Epidermal melanocyte (primary cell): ENCODE measurements around the gene IRF5.

Source experiments
- DNase-seq: peaks from one replicate; pipeline ENCODE4 v3.0.0; 2011; ENCODE audit warnings: low spot score; ENCODE audit not compliant: insufficient read length

The IRF5 gene, protein sequence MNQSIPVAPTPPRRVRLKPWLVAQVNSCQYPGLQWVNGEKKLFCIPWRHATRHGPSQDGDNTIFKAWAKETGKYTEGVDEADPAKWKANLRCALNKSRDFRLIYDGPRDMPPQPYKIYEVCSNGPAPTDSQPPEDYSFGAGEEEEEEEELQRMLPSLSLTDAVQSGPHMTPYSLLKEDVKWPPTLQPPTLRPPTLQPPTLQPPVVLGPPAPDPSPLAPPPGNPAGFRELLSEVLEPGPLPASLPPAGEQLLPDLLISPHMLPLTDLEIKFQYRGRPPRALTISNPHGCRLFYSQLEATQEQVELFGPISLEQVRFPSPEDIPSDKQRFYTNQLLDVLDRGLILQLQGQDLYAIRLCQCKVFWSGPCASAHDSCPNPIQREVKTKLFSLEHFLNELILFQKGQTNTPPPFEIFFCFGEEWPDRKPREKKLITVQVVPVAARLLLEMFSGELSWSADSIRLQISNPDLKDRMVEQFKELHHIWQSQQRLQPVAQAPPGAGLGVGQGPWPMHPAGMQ

DNA sequence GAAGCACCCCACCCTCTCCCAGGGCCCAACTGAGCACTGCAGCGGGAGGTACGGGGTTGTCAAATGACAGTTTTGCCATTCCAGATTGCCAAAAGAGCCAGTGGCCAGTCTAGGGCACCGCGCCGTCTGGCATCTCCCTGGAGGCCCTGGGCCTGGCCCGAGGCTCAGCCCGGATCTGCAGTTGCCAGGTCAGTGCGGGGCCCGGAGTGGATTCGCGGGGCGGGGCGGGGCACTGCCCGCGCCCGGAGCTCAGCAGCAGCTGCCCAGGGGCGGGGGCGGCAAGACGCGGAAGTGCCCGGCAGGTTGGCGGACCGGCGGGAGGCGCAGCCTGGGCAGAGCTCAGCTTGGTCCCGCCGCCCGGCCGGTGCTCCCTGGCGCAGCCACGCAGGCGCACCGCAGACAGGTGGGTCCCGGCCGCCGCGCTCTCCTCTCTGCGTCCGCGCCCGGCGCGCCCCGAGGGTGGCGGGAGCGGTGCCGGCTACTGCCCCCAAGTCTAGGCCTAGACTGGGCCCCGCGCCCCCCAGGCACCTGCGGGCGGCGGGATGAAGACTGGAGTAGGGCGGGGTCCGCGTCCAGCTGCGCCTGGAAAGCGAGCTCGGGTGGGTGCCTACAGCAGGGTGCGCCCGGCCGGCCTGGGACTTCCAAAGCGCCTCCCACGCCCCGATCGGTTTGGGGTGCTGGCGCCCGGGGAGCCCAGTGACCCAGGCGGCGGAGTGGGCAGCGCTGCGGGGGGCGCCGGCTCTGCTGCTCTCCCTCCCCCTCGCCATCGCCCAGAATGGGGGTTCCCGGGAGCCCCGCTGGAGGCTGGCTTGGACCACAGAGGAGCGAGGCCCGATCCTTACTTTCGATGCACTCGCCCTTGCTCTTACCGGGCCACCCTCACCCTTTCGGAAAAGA is at the start of gene IRF5:
Gene IRF5, plus strand, starts transcription at position 281 of the 897 bp plus-strand sequence. CDS start 4,155 bp downstream, outside the sequence.
- DNase-seq: no peak

DNA sequence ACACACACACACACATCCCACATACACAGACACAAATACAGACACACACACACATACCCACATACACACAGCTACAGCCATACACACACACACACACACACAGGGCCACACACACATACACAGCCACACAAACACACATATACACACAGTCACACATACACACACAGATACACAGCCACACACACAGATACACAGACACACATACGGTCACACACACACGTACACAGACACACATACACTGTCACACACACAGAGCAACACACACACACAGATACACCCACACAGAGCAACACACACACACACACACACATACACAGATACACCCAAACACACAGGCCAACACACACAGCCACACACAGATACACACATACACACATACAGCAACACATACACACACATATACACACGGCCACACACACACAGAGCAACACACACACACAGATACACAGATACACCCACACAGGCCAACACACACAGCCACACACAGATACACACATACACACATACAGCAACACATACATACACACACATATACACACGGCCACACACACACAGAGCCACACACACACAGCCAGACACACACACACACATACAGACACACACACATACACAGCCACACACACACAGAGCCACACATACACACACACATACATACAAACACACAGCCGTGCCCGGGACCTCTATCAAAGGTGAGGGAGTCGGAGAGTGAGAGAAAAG is 49.5 kb upstream of the IRF5 start:
- no peak for DNase-seq

DNA sequence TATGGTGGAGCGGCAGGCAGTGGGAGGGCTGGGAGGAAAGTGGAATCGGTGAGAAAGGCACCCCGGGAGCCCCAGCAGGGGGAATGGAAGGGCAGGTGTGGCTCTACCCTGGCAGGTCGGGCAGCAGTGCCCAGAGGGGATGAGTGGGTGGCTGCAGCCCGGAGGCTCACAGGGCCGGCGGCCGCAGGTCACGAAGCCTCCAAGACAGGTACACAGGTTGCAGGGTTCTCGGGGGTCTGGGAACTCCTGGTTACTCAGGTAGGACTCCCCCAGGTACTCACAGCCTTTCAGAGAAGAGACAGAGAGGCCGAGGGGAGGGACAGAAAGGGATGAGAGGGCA is 49.0 kb upstream of the IRF5 start:
- peak; percentile 4 for DNase-seq

DNA sequence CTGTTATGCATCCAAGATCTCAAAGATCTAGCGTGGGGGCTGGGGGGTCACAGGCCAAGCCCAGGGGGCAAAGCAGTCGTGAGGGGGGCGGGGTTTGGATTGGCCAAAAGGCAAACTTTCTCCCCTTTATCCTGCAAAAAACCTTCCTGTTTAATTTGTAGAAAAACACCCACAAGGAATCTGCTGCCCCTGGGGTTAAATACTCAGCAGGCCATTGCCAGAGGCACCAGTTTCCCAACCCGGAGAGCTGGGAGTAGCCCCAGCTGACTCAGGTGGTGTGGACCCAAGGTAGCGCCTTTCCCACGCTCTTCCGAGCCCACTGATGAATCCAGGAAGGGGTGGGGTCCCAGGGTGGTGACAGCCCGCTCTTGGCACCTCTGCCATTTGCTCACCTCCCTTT is 48.6 kb upstream of the IRF5 start:
- DNase-seq: no peak

DNA sequence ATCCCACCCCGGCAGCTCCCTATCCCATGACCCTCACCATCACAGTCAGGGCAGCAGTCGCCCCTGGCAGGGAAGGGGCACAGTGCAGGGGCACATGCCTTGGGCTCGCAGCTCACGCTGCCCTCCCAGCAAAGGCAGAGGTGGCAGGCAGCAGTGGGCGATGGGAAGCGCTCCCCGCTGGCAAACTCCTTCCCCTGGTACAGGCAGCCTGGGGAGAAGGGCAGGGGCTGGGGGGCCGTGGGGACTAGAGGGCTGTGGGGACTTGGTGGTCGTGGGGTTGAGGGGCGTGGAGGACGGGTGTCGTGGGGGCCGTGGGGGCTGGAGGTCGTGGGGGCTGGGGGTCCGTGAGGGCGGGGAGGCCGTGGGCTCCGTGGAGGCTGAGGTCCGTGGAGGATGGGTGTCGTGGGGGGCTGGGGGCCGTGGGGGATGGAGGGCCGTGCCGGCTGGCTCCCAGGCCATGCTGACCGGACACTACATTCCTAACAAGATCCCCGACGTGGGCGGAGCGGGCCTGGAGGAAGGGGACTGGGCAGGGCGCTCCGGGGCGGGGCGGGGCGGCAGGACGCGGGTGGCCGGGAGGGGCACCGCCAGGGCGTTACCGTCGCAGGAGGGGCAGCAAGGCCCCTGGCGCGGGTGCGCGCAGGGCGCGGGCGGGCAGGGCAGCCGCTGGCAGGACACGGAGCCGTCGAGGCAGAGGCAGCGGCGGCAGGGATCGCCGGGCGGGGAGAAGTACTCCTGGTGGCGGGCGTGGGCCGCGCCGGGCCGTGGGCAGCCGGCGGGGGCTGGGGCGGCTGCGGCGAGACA is 47.2 kb upstream of the IRF5 start:
- DNase-seq: peak; percentile 13

DNA sequence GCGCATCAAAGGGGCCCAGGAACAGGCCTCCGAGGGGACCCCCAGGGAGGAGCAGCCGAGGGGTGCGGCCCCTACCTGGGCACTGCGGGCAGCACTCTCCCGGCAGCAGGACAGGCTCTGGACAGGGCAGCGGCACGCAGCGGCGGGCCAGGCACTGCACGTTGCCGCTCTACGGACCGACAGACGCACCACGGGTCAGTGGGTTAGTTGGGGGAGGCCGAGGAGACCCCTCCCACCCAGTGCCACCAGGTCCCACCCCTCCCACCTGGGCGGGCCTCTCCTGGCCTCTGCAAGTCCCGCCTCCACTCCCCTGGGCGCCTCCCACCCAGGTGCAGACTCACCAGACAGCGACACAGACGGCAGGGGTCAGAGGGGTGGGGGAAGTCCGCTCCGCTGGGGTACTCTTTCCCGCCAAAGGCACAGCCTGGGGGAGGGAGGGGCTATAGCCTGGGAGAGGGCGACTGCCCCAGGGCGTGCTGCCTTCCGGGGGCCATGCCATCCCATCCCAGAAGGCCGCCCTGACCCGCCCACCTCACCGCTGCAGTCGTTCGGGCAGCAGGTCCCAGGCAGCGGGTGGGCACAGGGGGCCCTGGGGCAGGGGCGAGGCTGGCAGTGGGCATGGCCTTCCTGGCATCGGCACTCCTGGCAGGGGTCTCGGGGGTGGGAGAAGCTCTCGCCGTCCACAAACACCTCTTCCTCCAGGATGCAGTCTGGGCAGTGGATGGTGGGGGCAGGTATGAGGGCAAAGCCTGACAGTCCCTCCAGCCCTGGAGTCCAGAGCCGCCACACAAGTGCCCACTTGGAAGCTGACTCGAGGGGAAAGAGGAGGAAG is 46.4 kb upstream of the IRF5 start:
- DNase-seq: peak; percentile 12

DNA sequence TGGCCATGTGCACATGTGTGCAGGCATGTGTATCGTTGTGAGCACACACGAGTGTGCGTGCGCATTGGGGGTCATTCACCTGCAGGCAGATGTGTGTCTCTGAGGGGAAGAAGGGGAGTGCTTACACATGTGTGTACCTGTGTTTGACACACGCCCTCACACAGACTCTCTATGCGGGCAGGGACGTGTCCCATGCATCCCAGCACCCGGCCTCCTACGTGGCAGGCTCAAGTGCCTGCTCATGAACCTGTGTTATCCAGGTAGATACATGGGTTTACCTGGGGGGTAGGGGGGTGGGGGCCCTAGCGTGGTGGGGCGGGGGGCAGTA is 45.8 kb upstream of the IRF5 start:
- DNase-seq: no peak

DNA sequence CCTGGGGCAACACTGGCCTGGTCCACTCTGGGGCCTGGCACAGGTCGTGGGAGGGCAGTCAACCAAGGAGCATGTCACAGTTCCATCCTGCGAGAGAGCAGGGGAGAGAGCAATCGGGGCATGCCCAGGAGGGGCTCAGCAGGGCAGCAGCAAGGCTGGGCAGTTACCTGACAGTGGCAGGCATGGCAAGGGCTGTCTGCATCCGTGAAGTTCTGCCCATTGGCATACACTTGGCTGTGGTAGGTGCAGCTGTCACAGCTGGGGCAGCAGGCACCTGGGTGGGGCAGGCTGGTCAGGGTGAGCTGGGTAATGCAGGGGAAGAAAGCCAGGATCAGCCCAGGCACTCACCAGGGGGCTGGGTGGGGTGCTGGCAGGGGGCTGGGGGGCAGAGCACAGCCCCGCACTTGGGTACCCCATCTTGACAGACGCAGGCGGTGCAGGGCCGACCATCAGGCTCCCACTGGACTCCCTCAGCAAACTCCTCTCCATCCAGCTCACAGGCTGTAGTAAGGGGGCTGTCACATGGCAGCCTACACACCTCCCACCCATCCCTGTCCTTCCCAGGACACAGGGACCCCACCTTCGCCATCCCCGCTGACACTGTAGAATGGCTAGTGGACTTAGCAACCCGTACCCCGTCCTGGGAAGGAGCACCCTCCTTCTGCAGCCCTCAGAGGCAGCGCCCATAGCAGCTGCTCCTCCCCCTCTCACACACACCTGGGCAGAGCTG is 45.0 kb upstream of the IRF5 start:
- DNase-seq: peak; percentile 3

DNA sequence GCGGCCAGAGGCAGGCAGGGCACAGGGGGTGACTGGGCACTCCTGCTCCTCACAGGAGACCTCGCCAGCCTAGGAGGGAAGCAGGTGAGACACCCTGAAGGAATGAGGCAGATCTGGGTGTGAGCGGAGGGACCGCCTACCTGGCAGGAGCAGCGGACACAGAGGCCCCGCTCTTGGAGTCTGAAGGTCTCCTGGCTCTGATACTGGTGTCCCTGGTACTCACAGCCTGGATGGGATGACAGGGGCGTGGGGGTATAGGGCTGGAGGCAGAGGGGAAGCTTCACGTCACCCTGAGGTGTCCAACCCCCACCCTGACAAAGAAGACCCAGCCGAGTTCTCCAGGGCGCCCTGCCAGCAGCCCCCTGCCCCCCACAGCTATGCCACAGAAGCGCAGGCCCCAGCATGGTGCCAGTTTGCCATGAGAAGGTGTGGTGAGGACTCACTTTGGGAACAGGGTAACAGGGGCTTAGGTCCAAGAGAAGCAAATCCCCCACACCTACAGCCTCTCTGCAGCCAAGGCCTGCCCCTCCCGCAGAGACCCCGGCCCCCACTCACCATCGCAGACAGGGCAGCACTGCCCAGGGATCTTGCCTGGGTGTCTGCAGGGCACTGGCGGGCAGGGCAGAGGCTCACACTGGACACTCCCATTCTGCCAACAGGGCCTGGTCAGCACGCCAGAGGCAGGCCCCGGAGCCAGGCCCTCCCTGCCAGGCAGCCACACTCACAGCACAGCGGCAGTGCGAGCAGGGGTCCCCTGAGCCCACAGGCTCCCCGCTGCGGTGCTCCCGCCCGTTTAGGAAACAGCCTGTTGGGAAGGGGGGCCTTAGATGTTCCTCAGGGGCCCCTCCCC is 44.3 kb upstream of the IRF5 start:
- peak; percentile 4 for DNase-seq

DNA sequence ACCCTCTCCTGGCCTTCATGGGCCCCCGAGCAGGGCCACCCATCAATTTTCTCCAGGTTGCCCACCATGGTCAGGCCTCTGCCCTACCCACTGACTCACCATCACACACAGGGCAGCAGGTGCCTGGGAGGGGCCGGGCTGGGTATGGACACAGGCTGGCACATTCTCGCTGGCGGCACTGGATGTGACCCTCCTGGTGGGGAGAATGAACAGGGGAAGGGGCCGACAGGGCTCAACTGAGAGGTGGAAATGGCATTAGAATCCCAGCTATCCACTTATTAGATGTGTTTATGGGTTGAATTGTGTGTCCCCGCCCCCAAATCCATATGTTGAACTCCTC is 43.7 kb upstream of the IRF5 start:
- DNase-seq: peak; percentile 13

DNA sequence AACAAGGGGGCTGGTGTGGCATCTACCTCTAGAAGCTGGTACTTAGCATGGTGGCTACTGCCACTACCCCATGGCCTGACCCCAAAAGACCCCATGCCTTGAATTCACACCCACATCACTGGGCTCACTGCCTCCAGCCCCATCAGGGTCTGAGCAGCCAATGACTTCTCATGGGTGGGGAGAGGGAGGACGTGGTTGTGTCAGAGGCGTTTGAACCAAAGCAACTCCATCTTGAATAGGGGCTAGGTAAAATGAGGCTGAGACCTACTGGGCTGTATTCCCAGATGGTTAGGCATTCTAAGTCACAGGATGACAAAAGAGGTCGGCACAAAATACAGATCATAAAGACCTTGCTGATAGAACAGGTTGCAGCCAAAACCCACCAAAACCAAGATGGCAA is 42.4 kb upstream of the IRF5 start:
- DNase-seq: no peak

DNA sequence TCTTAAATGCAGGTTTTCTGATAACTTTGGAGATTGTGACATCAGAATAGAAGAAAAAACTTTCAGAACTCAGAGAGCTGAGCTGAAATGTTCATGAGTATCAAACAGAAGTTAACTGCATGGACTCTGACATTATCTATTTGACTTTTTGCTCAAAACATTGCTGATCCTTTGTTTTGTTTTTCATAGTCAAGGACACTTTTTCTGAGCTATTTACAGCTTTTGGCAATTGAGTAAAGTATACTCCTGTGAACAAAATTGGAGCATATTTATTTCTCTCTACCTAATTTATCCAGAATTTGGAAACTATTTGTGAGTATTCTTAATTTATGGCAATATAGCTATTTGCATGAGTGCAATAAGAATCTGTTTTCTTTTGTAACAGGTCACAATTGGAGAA is 38.3 kb upstream of the IRF5 start:
- DNase-seq: no peak

DNA sequence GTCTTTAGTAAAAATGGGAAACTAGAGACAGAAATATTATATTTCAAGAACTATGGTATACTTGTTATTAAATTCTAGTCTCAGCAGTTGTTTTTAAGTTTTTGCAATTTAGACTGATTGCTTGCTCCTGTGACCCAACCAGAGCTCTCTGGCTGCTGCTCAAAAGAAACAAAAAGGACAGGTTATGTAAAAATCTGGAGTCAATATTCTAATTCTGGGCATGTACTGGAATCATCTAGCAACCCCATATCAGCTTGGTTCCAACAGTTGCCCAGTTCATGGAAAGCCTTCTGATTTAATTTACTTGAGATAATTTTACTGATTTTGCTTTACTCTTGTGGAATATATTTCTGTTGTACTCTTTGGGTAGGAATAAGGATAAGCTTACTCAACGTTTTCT is 37.5 kb upstream of the IRF5 start:
- peak; percentile 0 for DNase-seq

DNA sequence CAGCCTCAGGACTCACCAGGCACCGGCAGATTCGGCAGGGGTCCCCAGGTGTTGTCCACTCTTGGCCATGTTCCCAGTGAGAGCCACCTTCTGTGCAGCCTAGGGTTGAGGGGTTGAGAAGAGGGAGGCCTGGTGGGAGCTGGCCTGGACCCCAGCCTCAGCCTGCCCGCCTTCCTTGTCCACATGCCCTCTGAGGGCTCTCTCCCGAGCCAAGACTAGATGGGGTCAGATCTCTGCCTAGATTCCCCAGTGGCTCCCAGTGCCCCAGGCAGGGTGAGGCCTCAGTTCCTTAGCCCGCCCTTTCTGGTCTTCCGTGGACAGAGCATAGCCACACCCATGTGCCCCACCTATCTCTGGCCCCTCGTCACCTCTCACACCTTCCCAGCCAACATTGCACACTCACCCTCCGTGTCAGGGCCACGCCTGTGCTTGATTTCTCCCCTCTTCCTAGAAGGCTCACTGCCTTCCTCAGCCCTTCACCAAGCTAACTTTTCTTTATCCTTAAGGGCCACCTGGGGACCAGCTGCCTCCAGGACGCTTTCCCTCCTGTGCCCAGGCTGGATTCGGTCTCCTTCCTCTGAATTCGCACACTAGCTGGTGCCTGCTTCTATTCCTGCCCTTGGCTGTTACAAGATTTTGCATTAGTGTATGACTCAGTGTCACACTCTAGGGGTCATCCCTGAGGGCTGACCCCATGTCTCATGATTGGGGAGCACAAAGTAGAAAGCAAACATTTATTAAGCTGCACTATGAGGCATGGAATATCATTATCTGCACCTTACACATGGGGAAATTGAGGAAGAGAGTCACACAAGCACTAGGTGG is 34.8 kb upstream of the IRF5 start:
- DNase-seq: peak; percentile 8

DNA sequence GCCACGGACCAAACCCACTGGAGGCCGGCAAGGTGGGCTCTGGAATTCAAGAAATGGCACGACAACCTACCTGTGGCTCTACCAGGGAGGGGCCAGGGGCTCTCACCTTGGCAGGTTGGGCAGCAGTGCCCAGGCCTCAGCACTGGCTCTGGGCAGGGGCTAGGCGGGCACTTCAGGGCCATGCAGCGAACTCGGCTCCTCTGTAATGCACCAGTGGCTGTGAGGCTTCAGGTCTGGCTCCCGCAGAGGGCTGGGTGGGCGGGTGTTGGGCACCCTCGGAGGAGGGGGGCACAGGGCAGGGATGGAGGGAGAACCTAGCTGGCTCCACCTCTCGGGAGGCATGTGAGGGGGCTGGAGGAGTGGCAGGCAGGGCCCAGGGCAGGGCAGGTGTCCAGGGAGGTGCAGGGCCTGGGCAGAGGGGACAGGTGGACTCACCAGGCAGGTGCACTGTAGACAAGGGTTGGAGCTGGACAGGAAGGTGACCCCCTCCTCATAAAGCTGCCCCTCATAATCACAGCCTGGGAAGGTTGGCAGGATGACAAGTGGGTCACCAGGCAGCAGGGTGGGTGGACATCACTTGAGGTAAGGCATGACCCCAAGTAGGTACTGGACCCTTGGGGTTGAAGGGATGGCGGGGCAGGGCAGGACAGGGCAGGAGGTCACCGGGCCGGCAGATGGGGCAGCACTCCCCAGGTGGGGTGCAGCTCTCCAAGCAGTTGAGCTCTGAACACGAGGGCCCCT is 33.9 kb upstream of the IRF5 start:
- peak; percentile 1 for DNase-seq

DNA sequence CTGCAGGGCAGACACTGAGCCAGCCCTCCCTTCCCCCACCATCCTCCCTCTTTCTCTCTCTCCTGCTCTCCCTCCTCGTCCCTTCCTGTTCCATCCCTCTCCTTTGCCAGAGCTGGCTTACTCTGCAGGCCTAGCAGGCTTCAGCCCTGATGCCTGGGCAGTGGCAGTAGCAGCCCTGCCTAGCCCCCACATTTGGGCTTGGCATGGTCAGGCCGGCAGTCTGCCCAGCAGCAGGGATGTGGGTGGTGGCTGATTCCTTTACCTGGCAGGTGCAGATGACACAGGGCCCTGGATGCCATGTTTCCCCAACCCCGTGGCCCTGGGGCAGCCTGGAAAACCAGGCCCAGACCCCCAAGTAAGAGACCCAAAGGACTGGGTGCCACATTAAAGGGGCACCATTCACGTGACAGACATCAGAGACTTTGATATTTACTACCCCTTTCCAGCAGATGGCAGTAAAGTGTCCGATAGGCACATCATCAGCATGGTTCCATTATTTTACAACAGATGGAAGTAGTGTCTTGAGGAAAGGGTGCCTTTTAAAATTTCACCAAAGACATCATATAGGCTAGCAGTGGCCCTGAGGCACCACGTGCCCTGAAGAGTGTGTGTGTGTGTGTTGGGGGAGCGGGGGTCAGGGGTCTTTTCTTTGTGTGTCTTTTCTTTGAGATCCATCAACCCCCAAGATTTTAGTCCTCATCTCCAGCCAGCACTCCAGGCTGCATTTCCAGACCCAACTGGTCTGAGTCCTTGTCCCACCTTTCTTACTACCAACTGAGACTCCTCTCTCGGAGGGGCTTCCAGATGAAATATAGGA is 33.1 kb upstream of the IRF5 start:
- peak; percentile 52 for DNase-seq
